D721Med (cell line): ENCODE data around the gene ADGRA1.

Experiments used
- DNase-seq: peaks from one replicate; pipeline ENCODE4 v3.0.0; 2011; ENCODE audit warnings: low spot score; ENCODE audit not compliant: insufficient read length
- FAIRE-seq: peaks from 2 replicates; lab custom pipeline; 2011; peaks lifted over from hg19 to GRCh38; lab: Jason Lieb, UNC
- CTCF ChIP-seq: IDR thresholded peaks from 2 replicates; pipeline ENCODE4 v1.5.1; 2012; ENCODE audit warnings: mild to moderate bottlenecking, control low read depth; ENCODE audit not compliant: insufficient read depth; ENCODE audit errors: missing control alignments

The ADGRA1 gene

GRCh38 chr10:133156674-133157579, 69.2 kb downstream of the ADGRA1 start:
- TF ChIP-seq CTCF, result no peak
- DNase-seq (no peak), FAIRE-seq (no peak)

DNA sequence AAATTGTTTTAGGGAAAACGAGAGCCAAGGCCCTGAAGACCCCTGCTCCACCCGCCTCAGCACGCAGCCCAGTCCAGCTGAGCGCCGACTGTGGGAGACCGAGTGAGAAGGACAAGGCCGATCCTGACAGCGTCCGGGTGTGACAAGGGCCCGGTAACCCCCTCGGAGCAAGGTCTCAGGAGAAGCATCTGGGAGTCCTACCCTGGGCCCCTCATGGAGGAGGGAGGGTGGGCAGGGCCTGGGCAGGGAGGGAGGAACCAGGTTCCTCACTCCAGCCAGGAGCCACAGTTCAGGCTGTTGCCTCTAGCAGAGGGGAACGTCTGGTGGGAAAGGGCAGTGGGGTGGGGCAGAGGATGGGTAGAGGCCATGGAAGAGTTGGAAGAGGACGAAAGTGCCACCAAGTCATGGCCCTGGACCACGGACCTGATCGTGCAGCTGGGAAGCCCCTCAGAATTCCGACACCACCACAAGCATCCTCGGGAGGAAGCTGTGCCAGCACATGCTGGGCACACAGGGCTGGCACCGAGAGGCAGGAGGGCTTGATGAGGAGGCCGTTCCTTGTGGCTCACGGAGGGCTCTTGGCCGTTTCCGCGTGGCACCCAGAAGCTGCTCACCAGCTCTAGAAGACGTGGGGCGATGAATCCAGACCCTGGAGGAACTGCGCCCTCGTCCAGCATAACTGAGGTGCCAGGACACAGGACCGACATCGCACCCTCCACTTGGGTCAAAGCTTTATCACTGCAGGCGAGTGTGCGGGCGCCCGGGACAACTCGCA, 70.1 kb downstream of the ADGRA1 start:
- no peak for FAIRE-seq
- TF ChIP-seq CTCF, result no peak
- no peak for DNase-seq

- no peak for TF ChIP-seq CTCF
- no peak for DNase-seq
- no peak for FAIRE-seq
Measured at GRCh38 chr10:133158437-133158755, 70.7 kb downstream of the ADGRA1 start.

- TF ChIP-seq CTCF, result no peak
- DNase-seq, result no peak
- no peak for FAIRE-seq
Measured at GRCh38 chr10:133158756-133159610, 71.3 kb downstream of the ADGRA1 start.

- FAIRE-seq (no peak), DNase-seq (no peak)
- no peak for TF ChIP-seq CTCF
Measured at GRCh38 chr10:133159611-133159949, 71.9 kb downstream of the ADGRA1 start.

DNA sequence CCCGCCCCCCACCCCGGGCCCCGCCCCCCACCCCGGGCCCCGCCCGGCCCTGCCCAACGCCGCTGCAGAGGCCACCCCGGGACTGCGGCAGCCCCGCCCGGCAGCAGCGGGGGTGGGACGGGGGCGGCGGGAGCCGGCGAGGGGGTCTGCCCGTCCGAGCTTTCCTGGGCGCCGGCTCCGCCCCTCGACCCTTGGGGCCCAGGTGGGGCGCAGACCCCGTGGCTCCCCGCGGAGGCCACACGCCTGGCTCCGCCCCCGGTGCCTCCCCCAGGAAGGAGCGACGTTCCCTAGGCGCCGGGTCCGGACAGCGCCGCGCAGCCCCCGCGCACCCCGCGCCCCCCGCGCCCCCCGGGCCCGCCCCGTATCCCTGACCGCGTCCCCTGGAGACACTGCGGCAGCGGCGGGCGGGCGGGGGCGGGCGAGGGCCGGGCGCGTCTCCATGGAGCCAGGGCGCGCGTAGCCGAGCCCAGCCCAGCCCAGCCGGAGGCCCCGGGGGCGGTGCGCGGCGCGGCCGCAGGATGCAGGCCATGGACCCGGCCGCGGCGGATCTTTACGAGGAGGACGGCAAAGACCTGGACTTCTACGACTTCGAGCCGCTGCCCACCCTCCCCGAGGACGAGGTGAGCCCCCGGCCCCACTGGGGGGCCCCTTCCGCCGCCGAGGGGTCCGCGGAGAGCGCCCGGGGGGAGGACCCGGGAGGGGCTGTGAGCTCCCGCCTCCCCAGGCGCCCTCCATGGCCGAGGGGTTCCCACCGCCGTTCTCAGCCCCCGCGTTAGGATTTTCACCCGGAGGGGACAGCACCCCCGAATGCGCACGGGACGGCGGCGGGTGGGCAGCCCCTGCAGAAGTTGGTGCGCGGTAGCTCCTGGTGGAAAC, 72.5 kb downstream of the ADGRA1 start, which contains the start of gene KNDC1:
Gene KNDC1 (plus strand): TSS at position 270 of the 876 bp plus-strand sequence. CDS start 249 bp downstream, at position 519.
- no peak for DNase-seq
- no peak for FAIRE-seq

More for the DNA sequence above, 72.5 kb downstream of the ADGRA1 start, which contains the start of gene KNDC1:
- no peak for TF ChIP-seq CTCF
